ENCODE results near the gene STRADB.

The STRADB gene

DNA sequence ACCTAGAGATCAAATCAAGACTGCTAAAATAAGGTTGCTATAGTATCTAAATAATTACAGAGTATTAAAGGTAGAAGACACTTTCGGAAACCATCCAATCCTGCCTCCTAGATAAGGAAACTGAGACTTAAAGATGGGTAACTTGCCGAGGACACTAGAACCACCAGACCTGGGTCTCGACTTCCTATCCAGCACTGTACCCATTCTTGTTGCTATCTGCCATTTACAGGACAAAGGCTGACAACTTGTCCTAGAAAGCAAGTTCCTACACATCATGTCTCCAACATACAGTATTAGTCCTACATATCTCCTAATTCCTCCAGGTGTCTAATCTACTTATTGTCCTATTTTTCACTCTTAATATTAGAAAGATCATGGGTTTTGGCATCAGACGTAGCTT is 38.0 kb upstream of the STRADB start:
- peaks cover 20% of the 10 kb centered on the region for H3K4me1 ChIP-seq (ENCODE audit: control insufficient read depth, insufficient read depth, low read length)
- ChIA-PET CTCF (interaction anchor here (0.7 to 1.4 kb wide), 2 partner anchors 8 to 45 kb away, joined by 3 to 4 read pairs; no protein-coding TSS in a partner anchor), POLR2A (no interaction called here)
- no peaks in the 10 kb centered on the region for H3K36me3 ChIP-seq (ENCODE audit: control insufficient read depth in 2 of 2, insufficient read depth in 1 of 2, low read length in 2 of 2)
- no peak overlapping the region for H3K4me3 ChIP-seq (ENCODE audit: low read depth, low read length)
- TF ChIP-seq ZNF792 (tag by site-specific recombination; IDR thresholded peaks at IDR 0.05) (no peak), REPIN1 (tag by site-specific recombination; IDR thresholded peaks at IDR 0.05; ENCODE audit: low read depth) (no peak), ZFP3 (tag by site-specific recombination; IDR thresholded peaks at IDR 0.05; ENCODE audit: low read depth) (no peak), ZNF561 (tag by site-specific recombination; IDR thresholded peaks at IDR 0.05; ENCODE audit: borderline replicate concordance) (no peak)
- TF ChIP-seq, protein P1, sequence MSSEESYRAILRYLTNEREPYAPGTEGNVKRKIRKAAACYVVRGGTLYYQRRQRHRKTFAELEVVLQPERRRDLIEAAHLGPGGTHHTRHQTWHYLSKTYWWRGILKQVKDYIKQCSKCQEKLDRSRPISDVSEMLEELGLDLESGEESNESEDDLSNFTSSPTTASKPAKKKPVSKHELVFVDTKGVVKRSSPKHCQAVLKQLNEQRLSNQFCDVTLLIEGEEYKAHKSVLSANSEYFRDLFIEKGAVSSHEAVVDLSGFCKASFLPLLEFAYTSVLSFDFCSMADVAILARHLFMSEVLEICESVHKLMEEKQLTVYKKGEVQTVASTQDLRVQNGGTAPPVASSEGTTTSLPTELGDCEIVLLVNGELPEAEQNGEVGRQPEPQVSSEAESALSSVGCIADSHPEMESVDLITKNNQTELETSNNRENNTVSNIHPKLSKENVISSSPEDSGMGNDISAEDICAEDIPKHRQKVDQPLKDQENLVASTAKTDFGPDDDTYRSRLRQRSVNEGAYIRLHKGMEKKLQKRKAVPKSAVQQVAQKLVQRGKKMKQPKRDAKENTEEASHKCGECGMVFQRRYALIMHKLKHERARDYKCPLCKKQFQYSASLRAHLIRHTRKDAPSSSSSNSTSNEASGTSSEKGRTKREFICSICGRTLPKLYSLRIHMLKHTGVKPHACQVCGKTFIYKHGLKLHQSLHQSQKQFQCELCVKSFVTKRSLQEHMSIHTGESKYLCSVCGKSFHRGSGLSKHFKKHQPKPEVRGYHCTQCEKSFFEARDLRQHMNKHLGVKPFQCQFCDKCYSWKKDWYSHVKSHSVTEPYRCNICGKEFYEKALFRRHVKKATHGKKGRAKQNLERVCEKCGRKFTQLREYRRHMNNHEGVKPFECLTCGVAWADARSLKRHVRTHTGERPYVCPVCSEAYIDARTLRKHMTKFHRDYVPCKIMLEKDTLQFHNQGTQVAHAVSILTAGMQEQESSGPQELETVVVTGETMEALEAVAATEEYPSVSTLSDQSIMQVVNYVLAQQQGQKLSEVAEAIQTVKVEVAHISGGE (tag by site-specific recombination; conservative IDR thresholded peaks at IDR 0.05; ENCODE audit: low read depth), result no peak
- no peak overlapping the region for H3K27ac ChIP-seq (ENCODE audit: extremely low read depth, low read depth, low read length)
- H3K9me3 ChIP-seq (ENCODE audit: control insufficient read depth, insufficient read depth, low read depth, low read length), result no peaks in the 10 kb centered on the region

DNA sequence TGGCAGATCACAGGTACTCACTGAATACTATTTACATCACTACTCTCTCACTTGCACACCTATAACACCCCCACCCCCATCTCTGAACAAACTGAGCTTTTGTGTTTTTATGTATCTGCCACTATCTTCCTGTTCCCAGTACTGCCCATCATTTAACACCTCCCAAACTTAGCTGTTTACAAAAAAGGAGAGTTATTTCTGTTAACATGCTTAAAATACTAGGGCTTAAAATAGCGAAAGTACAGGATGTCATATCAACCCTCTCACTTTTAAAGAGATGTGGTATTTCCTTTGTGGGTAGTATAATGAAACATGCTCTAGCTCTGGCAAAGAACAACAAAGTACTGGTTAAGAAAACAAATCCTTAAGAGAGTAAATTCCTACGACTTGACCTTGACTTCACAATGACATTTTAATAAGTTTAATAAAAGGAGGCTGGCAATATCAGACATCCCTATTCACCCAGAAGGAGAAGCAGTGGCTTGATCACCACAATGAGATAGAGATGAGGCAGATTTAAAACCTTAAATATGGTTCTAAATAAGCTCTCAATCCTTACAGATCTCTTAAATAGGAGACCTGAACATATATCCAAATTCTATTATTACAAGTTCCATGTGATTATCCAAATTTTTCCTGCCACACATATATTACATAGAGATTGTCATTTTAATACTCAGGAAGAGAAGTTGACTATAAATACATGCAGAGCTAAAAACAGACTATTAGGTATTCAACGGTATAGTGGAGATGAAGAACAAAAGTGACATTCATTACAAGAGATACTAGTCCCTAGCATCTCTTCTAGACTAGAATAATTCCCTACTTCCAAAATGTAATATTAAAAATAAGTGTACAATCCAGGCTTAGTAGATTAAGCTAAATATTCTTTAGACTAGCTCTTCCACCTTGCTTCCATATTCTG is 37.2 kb upstream of the STRADB start:
- H3K36me3 ChIP-seq (ENCODE audit: control insufficient read depth in 2 of 2, insufficient read depth in 1 of 2, low read length in 2 of 2), result no peaks in the 10 kb centered on the region
- H3K9me3 ChIP-seq (ENCODE audit: control insufficient read depth, insufficient read depth, low read depth, low read length), result no peaks in the 10 kb centered on the region
- no peak overlapping the region for H3K4me3 ChIP-seq (ENCODE audit: low read depth, low read length)
- H3K4me1 ChIP-seq (ENCODE audit: control insufficient read depth, insufficient read depth, low read length), result peaks cover 22% of the 10 kb centered on the region
- TF ChIP-seq, protein P2, sequence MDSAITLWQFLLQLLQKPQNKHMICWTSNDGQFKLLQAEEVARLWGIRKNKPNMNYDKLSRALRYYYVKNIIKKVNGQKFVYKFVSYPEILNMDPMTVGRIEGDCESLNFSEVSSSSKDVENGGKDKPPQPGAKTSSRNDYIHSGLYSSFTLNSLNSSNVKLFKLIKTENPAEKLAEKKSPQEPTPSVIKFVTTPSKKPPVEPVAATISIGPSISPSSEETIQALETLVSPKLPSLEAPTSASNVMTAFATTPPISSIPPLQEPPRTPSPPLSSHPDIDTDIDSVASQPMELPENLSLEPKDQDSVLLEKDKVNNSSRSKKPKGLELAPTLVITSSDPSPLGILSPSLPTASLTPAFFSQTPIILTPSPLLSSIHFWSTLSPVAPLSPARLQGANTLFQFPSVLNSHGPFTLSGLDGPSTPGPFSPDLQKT (IDR thresholded peaks at IDR 0.05; ENCODE audit: borderline replicate concordance, low read depth, low read length), result no peak
- no peak for TF ChIP-seq BCL11A (tag by site-specific recombination; IDR thresholded peaks at IDR 0.05; ENCODE audit: low read depth)
- TF ChIP-seq, protein P3, sequence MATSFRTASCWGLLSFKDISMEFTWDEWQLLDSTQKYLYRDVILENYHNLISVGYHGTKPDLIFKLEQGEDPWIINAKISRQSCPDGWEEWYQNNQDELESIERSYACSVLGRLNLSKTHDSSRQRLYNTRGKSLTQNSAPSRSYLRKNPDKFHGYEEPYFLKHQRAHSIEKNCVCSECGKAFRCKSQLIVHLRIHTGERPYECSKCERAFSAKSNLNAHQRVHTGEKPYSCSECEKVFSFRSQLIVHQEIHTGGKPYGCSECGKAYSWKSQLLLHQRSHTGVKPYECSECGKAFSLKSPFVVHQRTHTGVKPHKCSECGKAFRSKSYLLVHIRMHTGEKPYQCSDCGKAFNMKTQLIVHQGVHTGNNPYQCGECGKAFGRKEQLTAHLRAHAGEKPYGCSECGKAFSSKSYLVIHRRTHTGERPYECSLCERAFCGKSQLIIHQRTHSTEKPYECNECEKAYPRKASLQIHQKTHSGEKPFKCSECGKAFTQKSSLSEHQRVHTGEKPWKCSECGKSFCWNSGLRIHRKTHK (tag by site-specific recombination; IDR thresholded peaks at IDR 0.05), result no peak
- no peak for TF ChIP-seq ZXDB (tag by site-specific recombination; IDR thresholded peaks at IDR 0.05)
- TF ChIP-seq, protein P4, sequence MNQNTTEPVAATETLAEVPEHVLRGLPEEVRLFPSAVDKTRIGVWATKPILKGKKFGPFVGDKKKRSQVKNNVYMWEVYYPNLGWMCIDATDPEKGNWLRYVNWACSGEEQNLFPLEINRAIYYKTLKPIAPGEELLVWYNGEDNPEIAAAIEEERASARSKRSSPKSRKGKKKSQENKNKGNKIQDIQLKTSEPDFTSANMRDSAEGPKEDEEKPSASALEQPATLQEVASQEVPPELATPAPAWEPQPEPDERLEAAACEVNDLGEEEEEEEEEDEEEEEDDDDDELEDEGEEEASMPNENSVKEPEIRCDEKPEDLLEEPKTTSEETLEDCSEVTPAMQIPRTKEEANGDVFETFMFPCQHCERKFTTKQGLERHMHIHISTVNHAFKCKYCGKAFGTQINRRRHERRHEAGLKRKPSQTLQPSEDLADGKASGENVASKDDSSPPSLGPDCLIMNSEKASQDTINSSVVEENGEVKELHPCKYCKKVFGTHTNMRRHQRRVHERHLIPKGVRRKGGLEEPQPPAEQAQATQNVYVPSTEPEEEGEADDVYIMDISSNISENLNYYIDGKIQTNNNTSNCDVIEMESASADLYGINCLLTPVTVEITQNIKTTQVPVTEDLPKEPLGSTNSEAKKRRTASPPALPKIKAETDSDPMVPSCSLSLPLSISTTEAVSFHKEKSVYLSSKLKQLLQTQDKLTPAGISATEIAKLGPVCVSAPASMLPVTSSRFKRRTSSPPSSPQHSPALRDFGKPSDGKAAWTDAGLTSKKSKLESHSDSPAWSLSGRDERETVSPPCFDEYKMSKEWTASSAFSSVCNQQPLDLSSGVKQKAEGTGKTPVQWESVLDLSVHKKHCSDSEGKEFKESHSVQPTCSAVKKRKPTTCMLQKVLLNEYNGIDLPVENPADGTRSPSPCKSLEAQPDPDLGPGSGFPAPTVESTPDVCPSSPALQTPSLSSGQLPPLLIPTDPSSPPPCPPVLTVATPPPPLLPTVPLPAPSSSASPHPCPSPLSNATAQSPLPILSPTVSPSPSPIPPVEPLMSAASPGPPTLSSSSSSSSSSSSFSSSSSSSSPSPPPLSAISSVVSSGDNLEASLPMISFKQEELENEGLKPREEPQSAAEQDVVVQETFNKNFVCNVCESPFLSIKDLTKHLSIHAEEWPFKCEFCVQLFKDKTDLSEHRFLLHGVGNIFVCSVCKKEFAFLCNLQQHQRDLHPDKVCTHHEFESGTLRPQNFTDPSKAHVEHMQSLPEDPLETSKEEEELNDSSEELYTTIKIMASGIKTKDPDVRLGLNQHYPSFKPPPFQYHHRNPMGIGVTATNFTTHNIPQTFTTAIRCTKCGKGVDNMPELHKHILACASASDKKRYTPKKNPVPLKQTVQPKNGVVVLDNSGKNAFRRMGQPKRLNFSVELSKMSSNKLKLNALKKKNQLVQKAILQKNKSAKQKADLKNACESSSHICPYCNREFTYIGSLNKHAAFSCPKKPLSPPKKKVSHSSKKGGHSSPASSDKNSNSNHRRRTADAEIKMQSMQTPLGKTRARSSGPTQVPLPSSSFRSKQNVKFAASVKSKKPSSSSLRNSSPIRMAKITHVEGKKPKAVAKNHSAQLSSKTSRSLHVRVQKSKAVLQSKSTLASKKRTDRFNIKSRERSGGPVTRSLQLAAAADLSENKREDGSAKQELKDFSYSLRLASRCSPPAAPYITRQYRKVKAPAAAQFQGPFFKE (tag by site-specific recombination; IDR thresholded peaks at IDR 0.05; ENCODE audit: borderline replicate concordance), result no peak
- no peak for TF ChIP-seq ZNF549 (tag by site-specific recombination; IDR thresholded peaks at IDR 0.05)
- TF ChIP-seq BCL11B (tag by site-specific recombination; IDR thresholded peaks at IDR 0.05; ENCODE audit: low read depth), result no peak
- TF ChIP-seq ZNF76 (tag by site-specific recombination; IDR thresholded peaks at IDR 0.05; ENCODE audit: borderline replicate concordance, low read depth), result no peak
- TF ChIP-seq, protein P5, sequence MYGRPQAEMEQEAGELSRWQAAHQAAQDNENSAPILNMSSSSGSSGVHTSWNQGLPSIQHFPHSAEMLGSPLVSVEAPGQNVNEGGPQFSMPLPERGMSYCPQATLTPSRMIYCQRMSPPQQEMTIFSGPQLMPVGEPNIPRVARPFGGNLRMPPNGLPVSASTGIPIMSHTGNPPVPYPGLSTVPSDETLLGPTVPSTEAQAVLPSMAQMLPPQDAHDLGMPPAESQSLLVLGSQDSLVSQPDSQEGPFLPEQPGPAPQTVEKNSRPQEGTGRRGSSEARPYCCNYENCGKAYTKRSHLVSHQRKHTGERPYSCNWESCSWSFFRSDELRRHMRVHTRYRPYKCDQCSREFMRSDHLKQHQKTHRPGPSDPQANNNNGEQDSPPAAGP (tag by site-specific recombination; IDR thresholded peaks at IDR 0.05), result no peak
- TF ChIP-seq ZNF302 (tag by site-specific recombination; IDR thresholded peaks at IDR 0.05; ENCODE audit: low read depth), result no peak
- TF ChIP-seq ZNF214 (tag by site-specific recombination; IDR thresholded peaks at IDR 0.05; ENCODE audit: borderline replicate concordance), result no peak
- H3K27ac ChIP-seq (ENCODE audit: extremely low read depth, low read depth, low read length), result no peak overlapping the region
- CTCF ChIA-PET, result interaction anchor here (0.5 to 1.4 kb wide), 3 partner anchors 9 to 191 kb away, joined by 3 to 4 read pairs (median 4); no protein-coding TSS in a partner anchor
- POLR2A ChIA-PET, result no interaction called here
